Measurements from ENCODE around the gene F9.

The F9 gene

DNA sequence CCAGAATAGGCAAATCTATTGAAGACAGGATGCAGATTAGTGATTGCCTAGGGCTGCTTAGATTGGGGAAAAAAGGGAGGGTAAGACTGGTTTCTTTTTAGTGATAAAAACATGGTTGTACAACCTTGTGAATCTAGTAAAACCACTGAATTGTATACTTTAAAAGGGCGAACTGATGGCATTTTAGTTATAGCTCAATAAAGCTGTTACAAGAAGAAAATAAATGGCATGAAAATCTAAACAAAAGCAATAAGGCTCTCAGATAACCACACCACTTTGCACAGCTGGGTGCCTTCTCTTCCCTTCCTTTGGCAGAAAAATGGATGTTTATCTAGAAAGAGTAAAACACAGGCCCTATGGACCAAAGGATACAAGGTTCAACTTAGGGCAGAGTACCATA lies 69.6 kb downstream of the F9 start:
- DNase-seq (ENCODE audit: low read depth): no peak

All from stimulated activated CD8-positive, alpha-beta memory T cell treated with anti-CD3 and anti-CD28 coated beads, Interleukin-7, amount 100 ng/mL, for 24 hours (primary cell).